K562 (cell line): ENCODE results near the gene TSEN34.
A peak's percentile ranks its signal among the peaks of the same experiment; 100 is the strongest.

Source experiments
- NR2F6 ChIP-seq: fragments of 450-650 bp; formaldehyde crosslinking; IDR thresholded peaks from 2 replicates; pipeline ENCODE4 v1.4.0; 2020; ENCODE audit warnings: mild to moderate bottlenecking
- RAD21 ChIP-seq, 2 experiments: fragments of 250-450 bp in 1 of 2; fragments of 450-650 bp in 1 of 2; sonication (Bioruptor Pico) in 1 of 2; formaldehyde crosslinking in 1 of 2; IDR thresholded peaks in 1 of 2; conservative IDR thresholded peaks in 1 of 2; 2 replicates each; pipeline versions ENCODE4 v1.4.0 to v1.8.0; 2020 to 2022; ENCODE audit warnings: mild to moderate bottlenecking in 2 of 2, moderate library complexity in 1 of 2
- SIN3A ChIP-seq, 2 experiments: fragments of 150-350 bp in 1 of 2; IDR thresholded peaks; 2 replicates each; pipeline ENCODE4 v1.6.1; 2011 to 2016; ENCODE audit warnings: borderline replicate concordance in 2 of 2, low read depth in 2 of 2, low read length in 2 of 2, mild to moderate bottlenecking in 2 of 2, moderate library complexity in 2 of 2; ENCODE audit not compliant: control insufficient read depth in 1 of 2
- TF ChIP-seq, protein P1 (sequence below): sonication (generic); formaldehyde crosslinking; IDR thresholded peaks from 2 replicates; pipeline ENCODE4 v1.8.1; 2023; ENCODE audit warnings: mild to moderate bottlenecking, missing genetic modification reagents
- TF ChIP-seq, protein P2 (sequence below), 3 experiments: IDR thresholded peaks in 2 of 3; conservative IDR thresholded peaks in 1 of 3; 2 replicates each; pipeline ENCODE4 v1.5.1; 2011 to 2012; ENCODE audit warnings: low read length in 3 of 3, mild to moderate bottlenecking in 3 of 3, control low read depth in 2 of 3, improper control_type of control experiment in 1 of 3, inconsistent platforms in 1 of 3, low read depth in 1 of 3, mixed read lengths in 1 of 3, moderate library complexity in 1 of 3; ENCODE audit not compliant: insufficient read depth in 2 of 3

DNA sequence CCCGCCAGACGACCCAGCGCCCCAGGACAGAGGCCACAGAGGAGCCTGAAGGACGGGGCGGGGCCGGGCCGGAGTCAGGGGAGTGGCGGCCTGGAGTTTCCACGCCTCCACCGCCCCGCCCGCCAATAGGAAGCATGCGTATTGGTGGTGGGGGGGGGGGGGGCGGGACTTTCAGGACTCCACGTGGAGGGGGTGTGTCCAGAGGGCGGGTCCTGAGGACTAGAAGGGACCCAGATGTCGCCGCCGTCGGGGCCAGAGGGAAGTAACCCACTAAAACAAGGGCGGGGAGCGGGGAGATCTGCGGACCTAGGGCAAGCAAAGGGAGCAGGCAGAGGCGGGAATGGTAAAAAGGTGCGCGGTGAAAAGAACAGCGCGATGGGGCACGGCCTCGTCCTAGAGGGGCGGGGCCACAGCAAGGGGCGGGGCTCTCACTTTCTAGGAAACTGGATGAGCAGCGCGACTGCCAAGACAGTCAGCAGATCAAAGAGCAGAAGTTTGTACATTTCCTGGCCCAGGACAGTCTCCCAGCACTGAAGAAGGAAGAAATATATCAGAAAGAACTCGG is 28.8 kb upstream of the TSEN34 start:
- TF ChIP-seq, protein P1, sequence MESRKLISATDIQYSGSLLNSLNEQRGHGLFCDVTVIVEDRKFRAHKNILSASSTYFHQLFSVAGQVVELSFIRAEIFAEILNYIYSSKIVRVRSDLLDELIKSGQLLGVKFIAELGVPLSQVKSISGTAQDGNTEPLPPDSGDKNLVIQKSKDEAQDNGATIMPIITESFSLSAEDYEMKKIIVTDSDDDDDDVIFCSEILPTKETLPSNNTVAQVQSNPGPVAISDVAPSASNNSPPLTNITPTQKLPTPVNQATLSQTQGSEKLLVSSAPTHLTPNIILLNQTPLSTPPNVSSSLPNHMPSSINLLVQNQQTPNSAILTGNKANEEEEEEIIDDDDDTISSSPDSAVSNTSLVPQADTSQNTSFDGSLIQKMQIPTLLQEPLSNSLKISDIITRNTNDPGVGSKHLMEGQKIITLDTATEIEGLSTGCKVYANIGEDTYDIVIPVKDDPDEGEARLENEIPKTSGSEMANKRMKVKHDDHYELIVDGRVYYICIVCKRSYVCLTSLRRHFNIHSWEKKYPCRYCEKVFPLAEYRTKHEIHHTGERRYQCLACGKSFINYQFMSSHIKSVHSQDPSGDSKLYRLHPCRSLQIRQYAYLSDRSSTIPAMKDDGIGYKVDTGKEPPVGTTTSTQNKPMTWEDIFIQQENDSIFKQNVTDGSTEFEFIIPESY (CRISPR knock-in tag) = no peak
- no peak for TF ChIP-seq RAD21 (CRISPR knock-in tag; conservative IDR thresholded peaks at IDR 0.05 in 1 of 2, IDR thresholded peaks at IDR 0.05 in 1 of 2)
- TF ChIP-seq SIN3A (IDR thresholded peaks at IDR 0.05; ENCODE audit: borderline replicate concordance in 2 of 2, control insufficient read depth in 1 of 2, low read depth in 2 of 2, low read length in 2 of 2) = peak; percentile 86 to 91; a peak in 3 of 4 replicates
- TF ChIP-seq, protein P2, sequence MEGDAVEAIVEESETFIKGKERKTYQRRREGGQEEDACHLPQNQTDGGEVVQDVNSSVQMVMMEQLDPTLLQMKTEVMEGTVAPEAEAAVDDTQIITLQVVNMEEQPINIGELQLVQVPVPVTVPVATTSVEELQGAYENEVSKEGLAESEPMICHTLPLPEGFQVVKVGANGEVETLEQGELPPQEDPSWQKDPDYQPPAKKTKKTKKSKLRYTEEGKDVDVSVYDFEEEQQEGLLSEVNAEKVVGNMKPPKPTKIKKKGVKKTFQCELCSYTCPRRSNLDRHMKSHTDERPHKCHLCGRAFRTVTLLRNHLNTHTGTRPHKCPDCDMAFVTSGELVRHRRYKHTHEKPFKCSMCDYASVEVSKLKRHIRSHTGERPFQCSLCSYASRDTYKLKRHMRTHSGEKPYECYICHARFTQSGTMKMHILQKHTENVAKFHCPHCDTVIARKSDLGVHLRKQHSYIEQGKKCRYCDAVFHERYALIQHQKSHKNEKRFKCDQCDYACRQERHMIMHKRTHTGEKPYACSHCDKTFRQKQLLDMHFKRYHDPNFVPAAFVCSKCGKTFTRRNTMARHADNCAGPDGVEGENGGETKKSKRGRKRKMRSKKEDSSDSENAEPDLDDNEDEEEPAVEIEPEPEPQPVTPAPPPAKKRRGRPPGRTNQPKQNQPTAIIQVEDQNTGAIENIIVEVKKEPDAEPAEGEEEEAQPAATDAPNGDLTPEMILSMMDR (IDR thresholded peaks at IDR 0.05 in 2 of 3, conservative IDR thresholded peaks at IDR 0.05 in 1 of 3; ENCODE audit: insufficient read depth in 2 of 3, low read depth in 1 of 3, low read length in 3 of 3) = no peak
- TF ChIP-seq NR2F6 (CRISPR knock-in tag) = no peak
